Omental fat pad (tissue), 4 donors: ENCODE results near the gene C7orf33. TPM values are rescaled to one million over a fixed set of nuclear protein-coding genes. Genes with fewer than 3 reads are reported as not detected.
"Not testable (repeated sequence)": the region's sequence is repeated elsewhere in the genome, so short reads cannot be mapped to it uniquely, and the experiment has no call there.

Source experiments
- ATAC-seq: fragments of 150-250 bp; one replicate; pipeline ENCODE4 v1.9.1; 2016; ENCODE audit warnings: mild to moderate bottlenecking, moderate library complexity; ENCODE audit not compliant: low FRiP score
- DNase-seq: peaks from one replicate; pipeline ENCODE4 v3.0.0-alpha.2; 2019; ENCODE audit warnings: low spot score
- total RNA-seq, 4 donors: library from RNA; depleted of rRNA; stranded (reverse); fragments of >200 nt; gene quantifications; one replicate each; pipeline ENCODE4 v1.1.0, GENCODE V29; 2016
- TF ChIP-seq, protein P1 (sequence below), 3 donors: fragments of 450-650 bp; IDR thresholded peaks; one replicate each; pipeline ENCODE4 v1.5.1; 2016 to 2017; ENCODE audit warnings: antibody characterized with exemption in 3 of 3, mild to moderate bottlenecking in 3 of 3, moderate library complexity in 2 of 3

Gene C7orf33
- total RNA-seq, 4 donors from 2014 or later, result not detected

GRCh38 chr7:148589640-148590039 is 926 bp upstream of the C7orf33 start:
- no peak for ATAC-seq

DNA sequence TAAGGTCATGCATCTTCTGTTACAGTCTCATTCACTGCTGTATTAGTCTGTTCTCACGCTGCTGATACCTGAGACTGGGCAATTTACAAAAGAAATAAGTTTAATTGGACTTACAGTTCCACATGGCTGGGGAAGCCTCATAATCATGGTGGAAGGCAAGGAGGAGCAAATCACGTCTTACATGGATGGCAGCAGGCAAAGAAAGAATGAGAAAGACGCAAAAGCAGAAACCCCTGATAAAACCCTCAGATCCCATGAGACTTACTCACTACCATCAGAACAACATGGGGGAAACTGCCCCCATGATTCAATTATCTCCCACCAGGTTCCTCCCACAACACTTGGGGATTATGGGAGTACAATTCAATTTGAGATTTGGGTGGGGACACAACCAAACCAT is 5.8 kb downstream of the C7orf33 start:
- ATAC-seq, DNase-seq: not testable (repeated sequence)

More at GRCh38 chr7:148589640-148590039, 926 bp upstream of the C7orf33 start:
- DNase-seq, result no peak
- TF ChIP-seq, protein P1, sequence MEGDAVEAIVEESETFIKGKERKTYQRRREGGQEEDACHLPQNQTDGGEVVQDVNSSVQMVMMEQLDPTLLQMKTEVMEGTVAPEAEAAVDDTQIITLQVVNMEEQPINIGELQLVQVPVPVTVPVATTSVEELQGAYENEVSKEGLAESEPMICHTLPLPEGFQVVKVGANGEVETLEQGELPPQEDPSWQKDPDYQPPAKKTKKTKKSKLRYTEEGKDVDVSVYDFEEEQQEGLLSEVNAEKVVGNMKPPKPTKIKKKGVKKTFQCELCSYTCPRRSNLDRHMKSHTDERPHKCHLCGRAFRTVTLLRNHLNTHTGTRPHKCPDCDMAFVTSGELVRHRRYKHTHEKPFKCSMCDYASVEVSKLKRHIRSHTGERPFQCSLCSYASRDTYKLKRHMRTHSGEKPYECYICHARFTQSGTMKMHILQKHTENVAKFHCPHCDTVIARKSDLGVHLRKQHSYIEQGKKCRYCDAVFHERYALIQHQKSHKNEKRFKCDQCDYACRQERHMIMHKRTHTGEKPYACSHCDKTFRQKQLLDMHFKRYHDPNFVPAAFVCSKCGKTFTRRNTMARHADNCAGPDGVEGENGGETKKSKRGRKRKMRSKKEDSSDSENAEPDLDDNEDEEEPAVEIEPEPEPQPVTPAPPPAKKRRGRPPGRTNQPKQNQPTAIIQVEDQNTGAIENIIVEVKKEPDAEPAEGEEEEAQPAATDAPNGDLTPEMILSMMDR (IDR thresholded peaks at IDR 0.05), result no peak

GRCh38 chr7:148598351-148598750 is 7.8 kb downstream of the C7orf33 start:
- TF ChIP-seq, protein P1 (IDR thresholded peaks at IDR 0.05), result no peak
- no peak for DNase-seq
- no peak for ATAC-seq

DNA sequence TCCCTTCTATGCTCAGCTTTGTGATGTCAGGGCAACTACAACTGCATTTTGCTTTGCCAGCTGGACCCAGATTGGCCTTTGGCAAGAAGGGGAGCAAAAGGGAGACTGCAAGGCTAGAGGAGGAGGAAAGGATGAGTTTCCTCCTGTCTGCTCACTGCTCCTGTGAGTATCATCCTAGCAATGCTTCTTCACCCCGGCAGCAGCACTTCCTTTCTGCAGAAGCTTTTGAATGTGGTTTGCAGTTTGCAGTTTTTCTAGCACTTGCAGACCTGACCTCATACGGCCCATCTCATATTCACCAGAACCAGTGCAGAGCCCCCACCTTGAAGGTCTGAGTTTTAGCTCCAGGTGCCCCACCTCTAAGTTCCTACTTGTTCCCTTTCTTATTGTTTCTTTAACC is 14.8 kb downstream of the C7orf33 start:
- TF ChIP-seq, protein P1 (IDR thresholded peaks at IDR 0.05), result no peak
- ATAC-seq (no peak), DNase-seq (no peak)

- TF ChIP-seq, protein P1 (IDR thresholded peaks at IDR 0.05), result no peak
- DNase-seq (no peak), ATAC-seq (no peak)
Observed at GRCh38 chr7:148607151-148607661, 16.6 kb downstream of the C7orf33 start.

GRCh38 chr7:148609045-148609725 is 18.6 kb downstream of the C7orf33 start:
- ATAC-seq, result no peak
- no peak for DNase-seq
- TF ChIP-seq, protein P1 (IDR thresholded peaks at IDR 0.05), result no peak

DNA sequence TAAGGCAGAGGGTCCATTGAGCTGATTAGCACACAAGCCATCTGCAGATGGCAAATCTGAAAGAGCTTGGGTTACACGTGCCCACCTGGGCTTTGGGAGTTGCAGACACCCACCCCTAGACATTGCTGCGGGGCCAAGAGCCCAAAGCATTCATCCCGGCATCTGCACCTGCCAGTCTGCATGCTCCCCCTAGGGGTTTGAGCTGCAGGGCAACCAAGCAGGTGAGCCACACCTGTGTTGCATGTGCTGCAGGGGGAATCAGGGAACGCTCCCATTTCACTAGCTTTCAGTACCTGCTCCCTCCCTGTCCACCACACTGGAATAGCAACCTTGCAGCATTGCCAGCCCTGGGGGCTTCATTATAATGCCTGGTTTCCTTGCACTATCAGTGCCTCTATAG is 21.1 kb downstream of the C7orf33 start:
- DNase-seq (no peak), ATAC-seq (no peak)
- TF ChIP-seq, protein P1 (IDR thresholded peaks at IDR 0.05), result no peak
